HEK293 (cell line): ENCODE data around the gene SIL1.

Source experiments
- GLIS2 ChIP-seq: fragments of 450-650 bp; formaldehyde crosslinking; IDR thresholded peaks from 2 replicates; pipeline ENCODE4 v1.5.1; 2016; ENCODE audit warnings: missing biosample characterization, missing genetic modification characterization
- ZBTB7A ChIP-seq: fragments of 450-650 bp; formaldehyde crosslinking; IDR thresholded peaks from 2 replicates; pipeline ENCODE4 v1.5.1; 2016; ENCODE audit warnings: low read depth, missing biosample characterization, missing genetic modification characterization
- ZBTB8A ChIP-seq: fragments of 450-650 bp; formaldehyde crosslinking; IDR thresholded peaks from 2 replicates; pipeline ENCODE4 v1.5.1; 2016; ENCODE audit warnings: missing biosample characterization, missing genetic modification characterization
- ZFP3 ChIP-seq: fragments of 450-650 bp; formaldehyde crosslinking; IDR thresholded peaks from 2 replicates; pipeline ENCODE4 v1.5.1; 2016; ENCODE audit warnings: low read depth, missing biosample characterization, missing genetic modification characterization
- ZNF335 ChIP-seq: fragments of 450-650 bp; formaldehyde crosslinking; conservative IDR thresholded peaks from 2 replicates; pipeline ENCODE4 v1.5.1; 2016; ENCODE audit warnings: missing biosample characterization, missing genetic modification characterization
- ZNF561 ChIP-seq: fragments of 450-650 bp; IDR thresholded peaks from 2 replicates; pipeline ENCODE4 v1.5.1; 2018; ENCODE audit warnings: missing biosample characterization, missing genetic modification characterization, borderline replicate concordance
- ZNF610 ChIP-seq: fragments of 450-650 bp; formaldehyde crosslinking; IDR thresholded peaks from 2 replicates; pipeline ENCODE4 v1.5.1; 2016; ENCODE audit warnings: missing biosample characterization, missing genetic modification characterization, borderline replicate concordance
- ZNF707 ChIP-seq: fragments of 450-650 bp; formaldehyde crosslinking; IDR thresholded peaks from 2 replicates; pipeline ENCODE4 v1.5.1; 2016; ENCODE audit warnings: missing biosample characterization, missing genetic modification characterization
- ZNF830 ChIP-seq: fragments of 450-650 bp; IDR thresholded peaks from 2 replicates; pipeline ENCODE4 v1.5.0; 2018; ENCODE audit warnings: missing biosample characterization, missing genetic modification characterization, low read depth, mild to moderate bottlenecking, moderate library complexity
- ZSCAN23 ChIP-seq: fragments of 450-650 bp; formaldehyde crosslinking; IDR thresholded peaks from 2 replicates; pipeline ENCODE4 v1.5.1; 2016; ENCODE audit warnings: missing biosample characterization, missing genetic modification characterization
- ZSCAN30 ChIP-seq: fragments of 450-650 bp; IDR thresholded peaks from 2 replicates; pipeline ENCODE4 v1.5.1; 2018; ENCODE audit warnings: missing biosample characterization, mild to moderate bottlenecking, missing genetic modification characterization, moderate library complexity
- TF ChIP-seq, protein P1 (sequence below): fragments of 450-650 bp; formaldehyde crosslinking; IDR thresholded peaks from 2 replicates; pipeline ENCODE4 v1.5.1; 2016; ENCODE audit warnings: missing biosample characterization, missing genetic modification characterization
- TF ChIP-seq, protein P2 (sequence below): fragments of 450-650 bp; formaldehyde crosslinking; IDR thresholded peaks from 2 replicates; pipeline ENCODE4 v1.5.1; 2016; ENCODE audit warnings: missing biosample characterization, missing genetic modification characterization
- TF ChIP-seq, protein P3 (sequence below): fragments of 450-650 bp; formaldehyde crosslinking; conservative IDR thresholded peaks from 2 replicates; pipeline ENCODE4 v1.5.1; 2016; ENCODE audit warnings: low read depth, missing biosample characterization, missing genetic modification characterization

DNA sequence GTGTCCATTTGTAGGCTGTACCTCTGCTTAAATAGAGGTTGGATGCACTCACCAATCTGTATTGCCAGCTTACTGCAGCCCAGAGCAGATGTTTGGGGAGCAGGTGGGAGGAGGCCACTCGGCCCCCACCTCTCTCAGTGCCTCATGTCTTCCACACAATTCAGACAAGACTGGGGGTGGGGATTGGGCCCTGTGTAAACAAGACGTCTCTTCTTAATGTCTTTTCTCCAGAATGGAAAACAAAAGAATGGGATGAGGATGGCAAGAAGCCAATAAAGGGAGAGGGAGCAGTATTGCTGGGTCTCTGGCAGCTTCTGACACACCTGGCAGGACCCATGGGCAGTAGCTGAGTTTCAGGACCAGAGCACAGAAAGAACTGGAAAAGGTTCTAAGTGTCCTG, 64.9 kb downstream of the SIL1 start:
- TF ChIP-seq, protein P1, sequence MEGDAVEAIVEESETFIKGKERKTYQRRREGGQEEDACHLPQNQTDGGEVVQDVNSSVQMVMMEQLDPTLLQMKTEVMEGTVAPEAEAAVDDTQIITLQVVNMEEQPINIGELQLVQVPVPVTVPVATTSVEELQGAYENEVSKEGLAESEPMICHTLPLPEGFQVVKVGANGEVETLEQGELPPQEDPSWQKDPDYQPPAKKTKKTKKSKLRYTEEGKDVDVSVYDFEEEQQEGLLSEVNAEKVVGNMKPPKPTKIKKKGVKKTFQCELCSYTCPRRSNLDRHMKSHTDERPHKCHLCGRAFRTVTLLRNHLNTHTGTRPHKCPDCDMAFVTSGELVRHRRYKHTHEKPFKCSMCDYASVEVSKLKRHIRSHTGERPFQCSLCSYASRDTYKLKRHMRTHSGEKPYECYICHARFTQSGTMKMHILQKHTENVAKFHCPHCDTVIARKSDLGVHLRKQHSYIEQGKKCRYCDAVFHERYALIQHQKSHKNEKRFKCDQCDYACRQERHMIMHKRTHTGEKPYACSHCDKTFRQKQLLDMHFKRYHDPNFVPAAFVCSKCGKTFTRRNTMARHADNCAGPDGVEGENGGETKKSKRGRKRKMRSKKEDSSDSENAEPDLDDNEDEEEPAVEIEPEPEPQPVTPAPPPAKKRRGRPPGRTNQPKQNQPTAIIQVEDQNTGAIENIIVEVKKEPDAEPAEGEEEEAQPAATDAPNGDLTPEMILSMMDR: no peak
- TF ChIP-seq ZNF830 (tag by site-specific recombination) (no peak), ZBTB8A (no peak), ZSCAN30 (tag by site-specific recombination) (no peak), ZFP3 (tag by site-specific recombination) (no peak), ZNF335 (tag by site-specific recombination) (no peak), ZBTB7A (no peak), GLIS2 (tag by site-specific recombination) (no peak), ZNF561 (no peak), ZSCAN23 (tag by site-specific recombination) (no peak), ZNF610 (tag by site-specific recombination) (no peak), ZNF707 (tag by site-specific recombination) (no peak)
- TF ChIP-seq, protein P2, sequence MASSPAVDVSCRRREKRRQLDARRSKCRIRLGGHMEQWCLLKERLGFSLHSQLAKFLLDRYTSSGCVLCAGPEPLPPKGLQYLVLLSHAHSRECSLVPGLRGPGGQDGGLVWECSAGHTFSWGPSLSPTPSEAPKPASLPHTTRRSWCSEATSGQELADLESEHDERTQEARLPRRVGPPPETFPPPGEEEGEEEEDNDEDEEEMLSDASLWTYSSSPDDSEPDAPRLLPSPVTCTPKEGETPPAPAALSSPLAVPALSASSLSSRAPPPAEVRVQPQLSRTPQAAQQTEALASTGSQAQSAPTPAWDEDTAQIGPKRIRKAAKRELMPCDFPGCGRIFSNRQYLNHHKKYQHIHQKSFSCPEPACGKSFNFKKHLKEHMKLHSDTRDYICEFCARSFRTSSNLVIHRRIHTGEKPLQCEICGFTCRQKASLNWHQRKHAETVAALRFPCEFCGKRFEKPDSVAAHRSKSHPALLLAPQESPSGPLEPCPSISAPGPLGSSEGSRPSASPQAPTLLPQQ (tag by site-specific recombination): no peak
- TF ChIP-seq, protein P3, sequence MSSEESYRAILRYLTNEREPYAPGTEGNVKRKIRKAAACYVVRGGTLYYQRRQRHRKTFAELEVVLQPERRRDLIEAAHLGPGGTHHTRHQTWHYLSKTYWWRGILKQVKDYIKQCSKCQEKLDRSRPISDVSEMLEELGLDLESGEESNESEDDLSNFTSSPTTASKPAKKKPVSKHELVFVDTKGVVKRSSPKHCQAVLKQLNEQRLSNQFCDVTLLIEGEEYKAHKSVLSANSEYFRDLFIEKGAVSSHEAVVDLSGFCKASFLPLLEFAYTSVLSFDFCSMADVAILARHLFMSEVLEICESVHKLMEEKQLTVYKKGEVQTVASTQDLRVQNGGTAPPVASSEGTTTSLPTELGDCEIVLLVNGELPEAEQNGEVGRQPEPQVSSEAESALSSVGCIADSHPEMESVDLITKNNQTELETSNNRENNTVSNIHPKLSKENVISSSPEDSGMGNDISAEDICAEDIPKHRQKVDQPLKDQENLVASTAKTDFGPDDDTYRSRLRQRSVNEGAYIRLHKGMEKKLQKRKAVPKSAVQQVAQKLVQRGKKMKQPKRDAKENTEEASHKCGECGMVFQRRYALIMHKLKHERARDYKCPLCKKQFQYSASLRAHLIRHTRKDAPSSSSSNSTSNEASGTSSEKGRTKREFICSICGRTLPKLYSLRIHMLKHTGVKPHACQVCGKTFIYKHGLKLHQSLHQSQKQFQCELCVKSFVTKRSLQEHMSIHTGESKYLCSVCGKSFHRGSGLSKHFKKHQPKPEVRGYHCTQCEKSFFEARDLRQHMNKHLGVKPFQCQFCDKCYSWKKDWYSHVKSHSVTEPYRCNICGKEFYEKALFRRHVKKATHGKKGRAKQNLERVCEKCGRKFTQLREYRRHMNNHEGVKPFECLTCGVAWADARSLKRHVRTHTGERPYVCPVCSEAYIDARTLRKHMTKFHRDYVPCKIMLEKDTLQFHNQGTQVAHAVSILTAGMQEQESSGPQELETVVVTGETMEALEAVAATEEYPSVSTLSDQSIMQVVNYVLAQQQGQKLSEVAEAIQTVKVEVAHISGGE (tag by site-specific recombination): no peak
